Epithelial cell of proximal tubule (primary cell): ENCODE measurements around the gene EMC9. TPM values are rescaled to one million over a fixed set of nuclear protein-coding genes. Genes with fewer than 3 reads are reported as not detected.

Experiments
- DNase-seq: peaks from one replicate; pipeline ENCODE4 v3.0.0-alpha.2; 2011; ENCODE audit warnings: low read depth
- H3K4me3 ChIP-seq: 2 replicates; pipeline ENCODE4 v1.5.1; 2011; ENCODE audit warnings: low read depth, mild to moderate bottlenecking, low read length
- CTCF ChIP-seq: conservative IDR thresholded peaks from 2 replicates; pipeline ENCODE4 v1.5.1; 2012; ENCODE audit warnings: low read depth, mild to moderate bottlenecking, low read length
- total RNA-seq: library from RNA; depleted of rRNA; stranded (reverse); fragments of >200 nt; gene quantifications from 2 replicates; pipeline ENCODE4 v1.2.3, GENCODE V29; 2015

Gene EMC9
- total RNA-seq, 1 donor from 2014 or later: 22.3 TPM

GRCh38 chr14:24176599-24176998 lies 35.2 kb upstream of the EMC9 start:
- H3K4me3 ChIP-seq: no peak overlapping the region
- TF ChIP-seq CTCF: no peak
- DNase-seq: no peak

- peak overlapping the region; percentile 50 for H3K4me3 ChIP-seq
- no peak for TF ChIP-seq CTCF
- no peak for DNase-seq
Observed at GRCh38 chr14:24172871-24173281, 31.5 kb upstream of the EMC9 start.

- DNase-seq: no peak
- no peak for TF ChIP-seq CTCF
- peak overlapping the region; percentile 50 for H3K4me3 ChIP-seq
Observed at GRCh38 chr14:24172261-24172860, 31.0 kb upstream of the EMC9 start.

GRCh38 chr14:24171422-24172260 lies 30.2 kb upstream of the EMC9 start, which contains the start of gene REC8:
TSS of gene REC8 (plus strand) at chr14:24172080. CDS start at chr14:24172553, 473 bp downstream.
- no peak for DNase-seq
- H3K4me3 ChIP-seq: peak within 1 kb of the TSS; percentile 50
- no peak for TF ChIP-seq CTCF

GRCh38 chr14:24167469-24168114 lies 26.2 kb upstream of the EMC9 start:
- TF ChIP-seq CTCF: no peak
- no peak for DNase-seq
- no peak overlapping the region for H3K4me3 ChIP-seq

- no peak for TF ChIP-seq CTCF
- no peak overlapping the region for H3K4me3 ChIP-seq
- no peak for DNase-seq
Observed at GRCh38 chr14:24165785-24166184, 24.4 kb upstream of the EMC9 start.
